Measurements from ENCODE around the gene MAPK10.

- no peak for TF ChIP-seq EZH2 (IDR thresholded peaks at IDR 0.05; ENCODE audit: low read length)
- TF ChIP-seq, protein P1, sequence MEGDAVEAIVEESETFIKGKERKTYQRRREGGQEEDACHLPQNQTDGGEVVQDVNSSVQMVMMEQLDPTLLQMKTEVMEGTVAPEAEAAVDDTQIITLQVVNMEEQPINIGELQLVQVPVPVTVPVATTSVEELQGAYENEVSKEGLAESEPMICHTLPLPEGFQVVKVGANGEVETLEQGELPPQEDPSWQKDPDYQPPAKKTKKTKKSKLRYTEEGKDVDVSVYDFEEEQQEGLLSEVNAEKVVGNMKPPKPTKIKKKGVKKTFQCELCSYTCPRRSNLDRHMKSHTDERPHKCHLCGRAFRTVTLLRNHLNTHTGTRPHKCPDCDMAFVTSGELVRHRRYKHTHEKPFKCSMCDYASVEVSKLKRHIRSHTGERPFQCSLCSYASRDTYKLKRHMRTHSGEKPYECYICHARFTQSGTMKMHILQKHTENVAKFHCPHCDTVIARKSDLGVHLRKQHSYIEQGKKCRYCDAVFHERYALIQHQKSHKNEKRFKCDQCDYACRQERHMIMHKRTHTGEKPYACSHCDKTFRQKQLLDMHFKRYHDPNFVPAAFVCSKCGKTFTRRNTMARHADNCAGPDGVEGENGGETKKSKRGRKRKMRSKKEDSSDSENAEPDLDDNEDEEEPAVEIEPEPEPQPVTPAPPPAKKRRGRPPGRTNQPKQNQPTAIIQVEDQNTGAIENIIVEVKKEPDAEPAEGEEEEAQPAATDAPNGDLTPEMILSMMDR (optimal IDR thresholded peaks at IDR 0.05 in 1 of 3, IDR thresholded peaks at IDR 0.05 in 1 of 3, conservative IDR thresholded peaks at IDR 0.05 in 1 of 3; ENCODE audit: extremely low read depth in 1 of 3, insufficient read depth in 2 of 3, low read length in 3 of 3), result no peak
Measured at GRCh38 chr4:85965529-85965928, 394.3 kb downstream of the MAPK10 start.

Data from keratinocyte (primary cell).